Endothelial cell of umbilical vein (primary cell): ENCODE data around the gene WEE2. TPM values are rescaled to one million over a fixed set of nuclear protein-coding genes. Genes with fewer than 3 reads are reported as not detected.
"Not testable (repeated sequence)": the region's sequence is repeated elsewhere in the genome, so short reads cannot be mapped to it uniquely, and the experiment has no call there.

Experiments used
- BruUV-seq: library from RNA; stranded (reverse); fragments of 400-500 nt; replicated peaks from 2 replicates; lab custom pipeline; 2021; lab: Mats Ljungman, UMichigan
- CTCF ChIA-PET: fragments of 300-600, 350-600 bp; sonication (Branson Sonifier 250); formaldehyde crosslinking; loops from one replicate; lab custom pipeline; 2021; ENCODE audit warnings: antibody characterized with exemption, inconsistent platforms; lab: Charles Lee
- POLR2A ChIA-PET: fragments of 300-600, 350-600 bp; sonication (Branson Sonifier 250); formaldehyde crosslinking; loops from one replicate; lab custom pipeline; 2021; ENCODE audit warnings: antibody characterized with exemption, inconsistent platforms; lab: Charles Lee
- DNase-seq: peaks from one replicate; pipeline ENCODE4 v3.0.0-alpha.2; 2011; ENCODE audit warnings: low read depth, low spot score
- FAIRE-seq: peaks from 2 replicates; lab custom pipeline; 2011; peaks lifted over from hg19 to GRCh38; lab: Jason Lieb, UNC
- H2AFZ ChIP-seq: 2 replicates; pipeline ENCODE4 v1.6.0; 2012; ENCODE audit warnings: low read depth, low read length, control low read depth, inconsistent platforms
- H3K27ac ChIP-seq: 2 replicates; pipeline ENCODE4 v1.5.1; 2011; ENCODE audit warnings: low read depth, mild to moderate bottlenecking, control low read depth, low read length, moderate library complexity; ENCODE audit not compliant: insufficient read depth
- H3K27me3 ChIP-seq, 2 experiments: 2 replicates each; pipeline versions ENCODE4 v1.6.0 to v1.6.1; 2011; ENCODE audit warnings: low read length in 2 of 2, mixed read lengths in 1 of 2; ENCODE audit not compliant: control insufficient read depth in 2 of 2, insufficient read depth in 2 of 2
- H3K36me3 ChIP-seq, 2 experiments: 2 replicates in 1 of 2; 3 replicates in 1 of 2; pipeline ENCODE4 v1.5.1; 2011; ENCODE audit warnings: low read length in 2 of 2, mild to moderate bottlenecking in 1 of 2, moderate library complexity in 1 of 2; ENCODE audit not compliant: control insufficient read depth in 2 of 2, insufficient read depth in 2 of 2; ENCODE audit errors: extremely low read depth in 1 of 2
- H3K4me1 ChIP-seq: 3 replicates; pipeline ENCODE4 v1.5.1; 2011; ENCODE audit warnings: mild to moderate bottlenecking, low read length; ENCODE audit not compliant: control insufficient read depth, insufficient read depth; ENCODE audit errors: extremely low read depth
- H3K4me2 ChIP-seq: 2 replicates; pipeline ENCODE4 v1.6.1; 2011; ENCODE audit warnings: low read length, control low read depth, mixed read lengths; ENCODE audit not compliant: insufficient read depth
- H3K4me3 ChIP-seq, 3 experiments: fragments of 200-600 bp in 1 of 3; sonication (generic), shearing (Covaris generic) in 1 of 3; replicated peaks in 1 of 3; 2 replicates each; pipeline ENCODE4 v1.5.1; 2011 to 2016; ENCODE audit warnings: control low read depth in 3 of 3, low read length in 3 of 3, mild to moderate bottlenecking in 2 of 3, inconsistent platforms in 1 of 3, low read depth in 1 of 3, moderate library complexity in 1 of 3; ENCODE audit not compliant: insufficient read depth in 1 of 3
- H3K79me2 ChIP-seq: 2 replicates; pipeline ENCODE4 v1.6.0; 2012; ENCODE audit warnings: low read length, inconsistent platforms; ENCODE audit not compliant: control insufficient read depth, insufficient read depth
- H3K9ac ChIP-seq: replicated peaks from 2 replicates; pipeline ENCODE3; 2011; ENCODE audit warnings: low read length, control low read depth; ENCODE audit not compliant: insufficient read depth; ENCODE audit errors: extremely low read depth
- H3K9me1 ChIP-seq: replicated peaks from 3 replicates; pipeline ENCODE4 v1.6.0; 2011; ENCODE audit warnings: mild to moderate bottlenecking, low read length; ENCODE audit not compliant: control insufficient read depth, insufficient read depth; ENCODE audit errors: extremely low read depth
- H3K9me3 ChIP-seq: replicated peaks from 2 replicates; pipeline ENCODE4 v1.5.1; 2012; ENCODE audit warnings: low read length, inconsistent platforms; ENCODE audit not compliant: control insufficient read depth, insufficient read depth
- H4K20me1 ChIP-seq: replicated peaks from 2 replicates; pipeline ENCODE3; 2011; ENCODE audit warnings: mild to moderate bottlenecking, low read length; ENCODE audit not compliant: control insufficient read depth, insufficient read depth; ENCODE audit errors: extremely low read depth
- EZH2 ChIP-seq: IDR thresholded peaks from 2 replicates; pipeline ENCODE4 v1.6.1; 2012; ENCODE audit warnings: borderline replicate concordance, low read depth, mild to moderate bottlenecking, moderate library complexity, low read length, inconsistent platforms; ENCODE audit not compliant: severe bottlenecking
- FOS ChIP-seq: IDR thresholded peaks from 2 replicates; pipeline ENCODE4 v1.6.1; 2011; ENCODE audit warnings: mild to moderate bottlenecking, low read length, moderate library complexity, borderline replicate concordance; ENCODE audit not compliant: insufficient read depth
- GATA2 ChIP-seq: IDR thresholded peaks from 2 replicates; pipeline ENCODE4 v1.7.0; 2011; ENCODE audit warnings: low read depth, mild to moderate bottlenecking, moderate library complexity, mixed read lengths, low read length; ENCODE audit not compliant: insufficient read length, insufficient read depth
- JUN ChIP-seq: IDR thresholded peaks from 2 replicates; pipeline ENCODE4 v1.6.1; 2011; ENCODE audit warnings: borderline replicate concordance, low read depth; ENCODE audit not compliant: insufficient read length, insufficient read depth
- MYC ChIP-seq: IDR thresholded peaks from one replicate; pipeline ENCODE4 v1.6.1; 2011; ENCODE audit warnings: mild to moderate bottlenecking, low read depth, low read length
- POLR2A ChIP-seq: IDR thresholded peaks from 2 replicates; pipeline ENCODE4 v1.6.1; 2012; ENCODE audit warnings: low read depth, mild to moderate bottlenecking, control low read depth, low read length
- POLR2AphosphoS5 ChIP-seq: IDR thresholded peaks from 2 replicates; pipeline ENCODE4 v1.6.1; 2012; ENCODE audit warnings: low read depth, mild to moderate bottlenecking, control low read depth, low read length, moderate library complexity; ENCODE audit not compliant: insufficient read depth
- dilution Hi-C: fragments of 300-500 bp; cut with MboI; formaldehyde crosslinking; loops from one replicate; pipeline ENCODE4 v1.15.0; 2019; ENCODE audit warnings: low sequenced_read_pairs; ENCODE audit not compliant: extremely low pct_ligation_motif_present
- intact Hi-C: fragments of 100-400 bp; cut with micrococcal nuclease; formaldehyde crosslinking; loops from one replicate; pipeline ENCODE4 v1.10.0; 2022
- polyA plus RNA-seq, 4 experiments: library from polyadenylated mRNA; depleted of rRNA in 3 of 4; stranded (reverse) in 3 of 4; unstranded in 1 of 4; fragments of >200 nt; gene quantifications; 2 replicates each; pipeline versions ENCODE4 v1.2.1 to v1.2.3, GENCODE V29; 2011 to 2012; ENCODE audit warnings: missing spikeins in 1 of 4
- total RNA-seq: library from RNA; stranded (reverse); gene quantifications from 2 replicates; pipeline ENCODE4 v1.2.3, GENCODE V29; 2021
- TF ChIP-seq, protein P1 (sequence below): IDR thresholded peaks from 2 replicates; pipeline ENCODE4 v1.6.1; 2011; ENCODE audit not compliant: insufficient read depth, insufficient read length
- TF ChIP-seq, protein P2 (sequence below), 2 donors: IDR thresholded peaks; 1 replicate in 1 of 2; 2 replicates in 1 of 2; pipeline ENCODE4 v1.5.1; 2011; ENCODE audit warnings: low read length in 2 of 2, mild to moderate bottlenecking in 2 of 2, moderate library complexity in 2 of 2, control low read depth in 1 of 2, inconsistent platforms in 1 of 2, low read depth in 1 of 2; ENCODE audit not compliant: insufficient read depth in 1 of 2; ENCODE audit errors: extremely low read depth in 1 of 2

WEE2 gene
- total and polyA plus RNA-seq, 2 donors (not counting 3 experiments of a cell fraction or from before 2014, with no cell fraction given), result not detected

DNA sequence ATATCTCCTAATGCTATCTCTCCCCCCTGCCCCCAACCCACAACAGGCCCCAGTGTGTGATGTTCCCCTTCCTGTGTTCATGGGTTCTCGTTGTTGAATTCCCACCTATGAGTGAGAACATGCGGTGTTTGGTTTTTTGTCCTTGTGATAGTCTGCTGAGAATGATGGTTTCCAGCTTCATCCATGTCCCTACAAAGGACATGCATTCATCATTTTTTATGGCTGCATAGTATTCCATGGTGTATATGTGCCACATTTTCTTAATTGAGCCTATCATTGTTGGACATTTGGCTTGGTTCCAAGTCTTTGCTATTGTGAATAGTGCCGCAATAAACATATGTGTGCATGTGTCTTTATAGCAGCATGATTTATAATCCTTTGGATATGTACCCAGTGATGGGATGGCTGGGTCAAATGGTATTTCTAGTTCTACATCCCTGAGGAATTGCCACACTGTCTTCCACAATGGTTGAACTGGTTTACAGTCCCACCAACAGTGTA lies 62.0 kb downstream of the WEE2 start:
- H3K4me2 ChIP-seq, H3K79me2 ChIP-seq, H3K36me3 ChIP-seq, intact Hi-C loops, dilution Hi-C loops, BruUV-seq, POLR2A ChIA-PET, H3K27me3 ChIP-seq, H3K4me1 ChIP-seq, DNase-seq, H3K27ac ChIP-seq, H3K9me1 ChIP-seq, H3K9me3 ChIP-seq, FAIRE-seq, H3K9ac ChIP-seq, H4K20me1 ChIP-seq, H2AFZ ChIP-seq, H3K4me3 ChIP-seq: not testable (repeated sequence)
- CTCF ChIA-PET, result interaction anchor here (1.2 kb wide), 1 partner anchor 16 kb away, joined by 4 read pairs; no protein-coding TSS in a partner anchor

DNA sequence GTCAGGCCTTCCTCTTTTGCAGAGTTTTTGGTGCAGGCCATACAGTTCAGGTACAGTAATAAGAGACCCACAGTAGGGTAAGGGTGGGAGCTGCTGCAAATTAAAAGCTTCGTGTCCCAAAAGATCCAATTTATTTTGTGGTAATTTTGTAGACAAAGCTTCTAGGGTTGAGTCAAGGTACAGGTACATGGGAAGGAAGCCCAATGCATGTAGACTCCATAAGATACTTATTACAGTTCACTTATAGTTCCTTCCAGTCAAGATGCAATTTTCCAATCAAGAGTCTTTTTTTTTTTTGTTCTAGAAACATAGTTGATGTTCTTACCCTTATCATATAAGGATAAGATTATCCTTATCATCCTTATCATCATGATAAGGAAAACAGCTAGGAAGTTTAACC lies 68.2 kb downstream of the WEE2 start, which contains the start of gene TAS2R4:
Gene TAS2R4 (plus strand): TSS at position 301 of the 400 bp plus-strand sequence. CDS start 1,815 bp downstream, outside the sequence.
- TF ChIP-seq, protein P1, sequence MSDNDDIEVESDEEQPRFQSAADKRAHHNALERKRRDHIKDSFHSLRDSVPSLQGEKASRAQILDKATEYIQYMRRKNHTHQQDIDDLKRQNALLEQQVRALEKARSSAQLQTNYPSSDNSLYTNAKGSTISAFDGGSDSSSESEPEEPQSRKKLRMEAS, result no peak
- TF ChIP-seq JUN, result no peak
- TF ChIP-seq GATA2, result no peak
- TF ChIP-seq FOS, result no peak
- no peak for TF ChIP-seq POLR2A
- no peak for TF ChIP-seq POLR2AphosphoS5
- no peak for TF ChIP-seq MYC
- TF ChIP-seq, protein P2, sequence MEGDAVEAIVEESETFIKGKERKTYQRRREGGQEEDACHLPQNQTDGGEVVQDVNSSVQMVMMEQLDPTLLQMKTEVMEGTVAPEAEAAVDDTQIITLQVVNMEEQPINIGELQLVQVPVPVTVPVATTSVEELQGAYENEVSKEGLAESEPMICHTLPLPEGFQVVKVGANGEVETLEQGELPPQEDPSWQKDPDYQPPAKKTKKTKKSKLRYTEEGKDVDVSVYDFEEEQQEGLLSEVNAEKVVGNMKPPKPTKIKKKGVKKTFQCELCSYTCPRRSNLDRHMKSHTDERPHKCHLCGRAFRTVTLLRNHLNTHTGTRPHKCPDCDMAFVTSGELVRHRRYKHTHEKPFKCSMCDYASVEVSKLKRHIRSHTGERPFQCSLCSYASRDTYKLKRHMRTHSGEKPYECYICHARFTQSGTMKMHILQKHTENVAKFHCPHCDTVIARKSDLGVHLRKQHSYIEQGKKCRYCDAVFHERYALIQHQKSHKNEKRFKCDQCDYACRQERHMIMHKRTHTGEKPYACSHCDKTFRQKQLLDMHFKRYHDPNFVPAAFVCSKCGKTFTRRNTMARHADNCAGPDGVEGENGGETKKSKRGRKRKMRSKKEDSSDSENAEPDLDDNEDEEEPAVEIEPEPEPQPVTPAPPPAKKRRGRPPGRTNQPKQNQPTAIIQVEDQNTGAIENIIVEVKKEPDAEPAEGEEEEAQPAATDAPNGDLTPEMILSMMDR (IDR thresholded peaks at IDR 0.05; ENCODE audit: extremely low read depth in 1 of 2, insufficient read depth in 1 of 2, low read depth in 1 of 2, low read length in 2 of 2), result no peak
- TF ChIP-seq EZH2, result no peak
- H3K4me3 ChIP-seq, result no peak within 1 kb of the TSS
- no peaks in the 10 kb centered on the region for H3K4me1 ChIP-seq
- no peak within 1 kb of the TSS for H3K27ac ChIP-seq
- dilution Hi-C loops (no loop called here), intact Hi-C loops (no loop called here)
- H3K27me3 ChIP-seq, result no peaks in the 10 kb centered on the region
- CTCF ChIA-PET, result interaction anchor here (1.7 kb wide), 1 partner anchor 9 kb away, joined by 12 read pairs; no protein-coding TSS in a partner anchor
- no peaks in the 10 kb centered on the region for H3K79me2 ChIP-seq
- no peak within 1 kb of the TSS for H3K4me2 ChIP-seq
- BruUV-seq, result no TSS peak
- H3K36me3 ChIP-seq, result peaks cover 0 to 3% of the 10 kb centered on the region in 2 experiments
- no peaks in the 10 kb centered on the region for H3K9me1 ChIP-seq
- no peak for FAIRE-seq
- no peaks in the 10 kb centered on the region for H4K20me1 ChIP-seq
- no peaks in the 10 kb centered on the region for H3K9me3 ChIP-seq
- DNase-seq, result no peak
- POLR2A ChIA-PET, result no interaction called here
- no peak within 1 kb of the TSS for H2AFZ ChIP-seq
- no peak within 1 kb of the TSS for H3K9ac ChIP-seq
